Epithelial cell of esophagus (primary cell): ENCODE measurements around the gene PAEP.

Experiments used
- DNase-seq: peaks from one replicate; pipeline ENCODE4 v3.0.0; 2010; ENCODE audit warnings: low read depth
- H3K4me3 ChIP-seq: 2 replicates; pipeline ENCODE4 v1.5.1; 2011; ENCODE audit warnings: mild to moderate bottlenecking, low read length, control low read depth
- CTCF ChIP-seq: IDR thresholded peaks from 2 replicates; pipeline ENCODE4 v1.5.1; 2011; ENCODE audit warnings: low read depth, mild to moderate bottlenecking, low read length, control low read depth, inconsistent platforms; ENCODE audit not compliant: insufficient read depth; ENCODE audit errors: missing control alignments

PAEP gene

GRCh38 chr9:135606885-135607259 lies 45.3 kb downstream of the PAEP start:
- no peak overlapping the region for H3K4me3 ChIP-seq
- no peak for TF ChIP-seq CTCF
- DNase-seq: no peak

- H3K4me3 ChIP-seq: no peak overlapping the region
- DNase-seq: no peak
- TF ChIP-seq CTCF: no peak
Observed at GRCh38 chr9:135607401-135608293, 46.1 kb downstream of the PAEP start.

GRCh38 chr9:135608294-135608998 lies 46.9 kb downstream of the PAEP start:
- no peak for TF ChIP-seq CTCF
- DNase-seq: no peak
- no peak overlapping the region for H3K4me3 ChIP-seq

- H3K4me3 ChIP-seq: no peak overlapping the region
- DNase-seq: no peak
- no peak for TF ChIP-seq CTCF
Observed at GRCh38 chr9:135608999-135609317, 47.4 kb downstream of the PAEP start.

- no peak for DNase-seq
- H3K4me3 ChIP-seq: no peak overlapping the region
- TF ChIP-seq CTCF: no peak
Observed at GRCh38 chr9:135609366-135609955, 47.9 kb downstream of the PAEP start.

- no peak overlapping the region for H3K4me3 ChIP-seq
- no peak for DNase-seq
- no peak for TF ChIP-seq CTCF
Observed at GRCh38 chr9:135610290-135611141, 49.0 kb downstream of the PAEP start.
